CD4-positive, alpha-beta T cell (primary cell): ENCODE results near the gene KHSRP. TPM values are rescaled to one million over a fixed set of nuclear protein-coding genes. Genes with fewer than 3 reads are reported as not detected.
A peak's percentile ranks its signal among the peaks of the same experiment; 100 is the strongest.

ENCODE experiments used
- ATAC-seq: fragments of 200-7000 bp; cut with Tn5 transposase; one replicate; pipeline ENCODE4 v1.10.0; 2022; ENCODE audit warnings: mild to moderate bottlenecking; ENCODE audit not compliant: poor library complexity
- CTCF ChIA-PET: fragments of 350-600 bp; sonication (Branson Sonifier 250); formaldehyde crosslinking; loops from one replicate; lab custom pipeline; 2021; ENCODE audit warnings: antibody characterized with exemption, inconsistent platforms; lab: Charles Lee
- POLR2A ChIA-PET: fragments of 350-600 bp; sonication (Branson Sonifier 250); formaldehyde crosslinking; loops from one replicate; lab custom pipeline; 2021; ENCODE audit warnings: antibody characterized with exemption, inconsistent platforms; lab: Charles Lee
- DNase-seq, 14 experiments: peaks; one replicate each; pipeline ENCODE4 v3.0.0-alpha.2; 2013 to 2020; ENCODE audit warnings: mixed read lengths in 2 of 14
- H3K27ac ChIP-seq, 2 donors: one replicate each; pipeline versions ENCODE4 v1.5.1 to v1.7.0; 2013; ENCODE audit warnings: low read length in 2 of 2, low read depth in 1 of 2, mild to moderate bottlenecking in 1 of 2
- H3K27me3 ChIP-seq, 2 experiments: 1 replicate in 1 of 2; 2 replicates in 1 of 2; pipeline versions ENCODE4 v1.6.1 to v1.7.0; 2013; ENCODE audit warnings: low read length in 2 of 2, control low read depth in 1 of 2, mild to moderate bottlenecking in 1 of 2, moderate library complexity in 1 of 2; ENCODE audit not compliant: insufficient read depth in 2 of 2, control insufficient read depth in 1 of 2
- H3K36me3 ChIP-seq: one replicate; pipeline ENCODE4 v1.6.1; 2013; ENCODE audit warnings: low read length, control low read depth; ENCODE audit not compliant: insufficient read depth
- H3K4me1 ChIP-seq: one replicate; pipeline ENCODE4 v1.6.1; 2013; ENCODE audit warnings: low read length, control low read depth; ENCODE audit not compliant: insufficient read depth
- H3K4me3 ChIP-seq: one replicate; pipeline ENCODE4 v1.5.1; 2013; ENCODE audit warnings: mild to moderate bottlenecking, low read length, moderate library complexity
- H3K9me3 ChIP-seq, 2 experiments: 1 replicate in 1 of 2; 2 replicates in 1 of 2; pipeline versions ENCODE4 v1.6.1 to v1.7.0; 2013; ENCODE audit warnings: low read length in 2 of 2, mild to moderate bottlenecking in 2 of 2, control low read depth in 1 of 2, moderate library complexity in 1 of 2; ENCODE audit not compliant: control insufficient read depth in 1 of 2, insufficient read depth in 1 of 2
- H3K27ac Mint-ChIP-seq: one replicate; pipeline ENCODE4 v1.8.0; 2020; ENCODE audit warnings: mixed read lengths
- H3K27me3 Mint-ChIP-seq: one replicate; pipeline ENCODE4 v1.8.0; 2021; ENCODE audit warnings: mixed read lengths
- H3K36me3 Mint-ChIP-seq: one replicate; pipeline ENCODE4 v1.8.0; 2021; ENCODE audit warnings: low read depth, mixed read lengths
- H3K4me1 Mint-ChIP-seq: one replicate; pipeline ENCODE4 v1.8.0; 2021; ENCODE audit warnings: low read depth, mixed read lengths
- H3K4me3 Mint-ChIP-seq: one replicate; pipeline ENCODE4 v1.8.0; 2020; ENCODE audit warnings: mild to moderate bottlenecking, mixed read lengths
- H3K9me3 Mint-ChIP-seq: one replicate; pipeline ENCODE4 v1.8.0; 2020; ENCODE audit warnings: mixed read lengths
- intact Hi-C, 2 experiments: fragments of 100-400 bp; cut with DNase I in 1 of 2; cut with micrococcal nuclease in 1 of 2; formaldehyde crosslinking; loops; one replicate each; pipeline versions ENCODE4 v1.15.1 to v1.9.0; 2023 to 2025; cut with DNase I, micrococcal nuclease
- total RNA-seq, 174 experiments: library from RNA in 2 of 174; stranded (reverse) in 2 of 174; gene quantifications; one replicate each; pipeline ENCODE4 v1.2.3 and lab custom pipeline; 2021 to 2026
- TF ChIP-seq, protein P1 (sequence below): fragments of 200-600 bp; IDR thresholded peaks from one replicate; pipeline ENCODE4 v1.8.0; 2022; ENCODE audit warnings: antibody characterized with exemption, mild to moderate bottlenecking

KHSRP gene
- total RNA-seq, 2 experiments from 2014 or later = 128 to 143 TPM

DNA sequence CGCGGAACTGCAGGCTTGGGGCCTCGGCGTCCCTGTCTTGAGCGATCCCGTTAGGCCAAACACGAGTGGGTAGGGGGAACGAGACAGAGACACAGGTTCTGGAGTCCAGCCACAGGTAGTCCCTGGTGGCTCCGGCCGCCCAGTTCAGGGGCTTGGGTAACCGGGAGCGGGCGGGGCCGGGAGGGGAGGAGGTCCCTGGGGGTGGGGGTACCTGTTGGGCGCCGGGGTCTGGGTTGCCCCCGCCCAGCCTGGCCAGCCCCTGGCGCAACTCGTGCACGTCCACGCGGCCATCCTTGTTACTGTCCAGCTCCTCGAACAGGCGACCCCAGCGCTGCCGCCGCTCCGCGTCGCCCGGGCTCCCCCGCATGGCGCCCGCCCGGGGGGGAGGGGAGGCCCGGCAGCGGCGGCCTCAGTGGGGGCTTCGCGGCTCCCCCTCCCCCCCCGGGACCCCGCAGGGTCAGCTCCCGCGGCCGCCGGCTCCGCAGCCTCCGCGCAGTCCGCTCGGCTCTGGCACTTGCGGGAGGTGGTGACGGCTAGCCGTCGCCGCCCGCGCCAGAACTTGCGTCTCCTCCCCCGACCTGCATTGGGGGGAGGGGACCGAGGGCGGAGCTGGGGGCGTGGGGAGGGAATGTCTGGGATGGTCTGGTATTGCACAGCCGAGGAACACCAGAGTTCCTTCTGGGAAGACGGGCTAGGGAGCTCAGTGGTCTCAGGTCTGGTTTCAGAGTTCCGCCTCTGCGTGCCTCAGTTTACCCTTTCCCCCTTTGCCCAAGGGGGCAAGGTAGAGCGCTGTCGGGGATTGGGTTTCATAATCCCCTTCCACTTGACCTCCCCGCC lies 34.9 kb upstream of the KHSRP start, which contains the start of gene SLC25A23:
SLC25A23 (minus strand) TSS at position 531 of the 837 bp plus-strand sequence; CDS start at position 367, 164 bp downstream.
- H3K36me3 Mint-ChIP-seq = peaks cover 50% of the 10 kb centered on the region

DNA sequence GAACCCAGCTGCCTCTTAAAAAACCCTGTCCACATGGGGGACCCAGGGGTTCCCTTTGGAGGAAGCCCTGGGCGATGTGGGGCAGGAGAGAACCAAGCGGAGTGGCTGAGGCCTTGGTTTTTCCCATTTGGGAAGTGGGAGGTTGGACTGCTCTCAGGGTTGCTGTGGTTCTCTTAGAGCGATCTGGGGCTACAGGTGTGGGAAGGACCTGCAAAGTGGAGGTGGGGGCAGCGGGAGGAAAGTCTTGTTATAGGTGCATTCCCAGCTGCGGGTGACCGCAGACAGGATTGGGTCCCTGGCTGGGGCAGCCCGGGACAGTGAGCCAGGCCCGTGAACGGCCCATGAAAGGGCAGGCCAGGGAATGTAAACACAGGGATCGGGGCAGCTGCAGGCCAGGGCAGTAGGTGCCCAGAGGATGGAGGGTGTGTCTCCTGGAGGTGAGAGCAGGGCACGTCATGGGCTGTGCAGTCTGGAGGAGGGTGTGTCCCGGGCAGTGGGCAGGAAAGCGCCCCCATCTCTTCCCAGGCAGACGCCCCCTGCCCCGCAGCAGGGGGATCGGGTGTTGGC lies 34.2 kb upstream of the KHSRP start:
- H3K4me3 ChIP-seq = peak overlapping the region; percentile 68
- DNase-seq (no peak), ATAC-seq (no peak)
- peak overlapping the region; percentile 87 for H3K4me3 Mint-ChIP-seq
- peak overlapping the region; percentile 78 for H3K27ac Mint-ChIP-seq
- POLR2A ChIA-PET = interaction anchor here (0.5 to 1.2 kb wide), 3 partner anchors 23 to 110 kb away, joined by 3 to 6 read pairs (median 3); partner anchors contain the start of genes DENND1C and KHSRP
- CTCF ChIA-PET = interaction anchor here (0.5 kb wide), 1 partner anchor 180 kb away, joined by 5 read pairs; no protein-coding TSS in a partner anchor
- TF ChIP-seq, protein P1, sequence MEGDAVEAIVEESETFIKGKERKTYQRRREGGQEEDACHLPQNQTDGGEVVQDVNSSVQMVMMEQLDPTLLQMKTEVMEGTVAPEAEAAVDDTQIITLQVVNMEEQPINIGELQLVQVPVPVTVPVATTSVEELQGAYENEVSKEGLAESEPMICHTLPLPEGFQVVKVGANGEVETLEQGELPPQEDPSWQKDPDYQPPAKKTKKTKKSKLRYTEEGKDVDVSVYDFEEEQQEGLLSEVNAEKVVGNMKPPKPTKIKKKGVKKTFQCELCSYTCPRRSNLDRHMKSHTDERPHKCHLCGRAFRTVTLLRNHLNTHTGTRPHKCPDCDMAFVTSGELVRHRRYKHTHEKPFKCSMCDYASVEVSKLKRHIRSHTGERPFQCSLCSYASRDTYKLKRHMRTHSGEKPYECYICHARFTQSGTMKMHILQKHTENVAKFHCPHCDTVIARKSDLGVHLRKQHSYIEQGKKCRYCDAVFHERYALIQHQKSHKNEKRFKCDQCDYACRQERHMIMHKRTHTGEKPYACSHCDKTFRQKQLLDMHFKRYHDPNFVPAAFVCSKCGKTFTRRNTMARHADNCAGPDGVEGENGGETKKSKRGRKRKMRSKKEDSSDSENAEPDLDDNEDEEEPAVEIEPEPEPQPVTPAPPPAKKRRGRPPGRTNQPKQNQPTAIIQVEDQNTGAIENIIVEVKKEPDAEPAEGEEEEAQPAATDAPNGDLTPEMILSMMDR = no peak
- H3K9me3 ChIP-seq = peaks cover 7 to 19% of the 10 kb centered on the region in 2 experiments
- H3K4me1 Mint-ChIP-seq = peaks cover 24% of the 10 kb centered on the region
- H3K36me3 Mint-ChIP-seq = peaks cover 57% of the 10 kb centered on the region
- H3K27me3 ChIP-seq = no peaks in the 10 kb centered on the region
- peaks cover 7% of the 10 kb centered on the region for H3K9me3 Mint-ChIP-seq
- H3K4me1 ChIP-seq = peaks cover 22% of the 10 kb centered on the region
- H3K27me3 Mint-ChIP-seq = no peaks in the 10 kb centered on the region
- intact Hi-C loops = no loop called here
- peaks cover 7% of the 10 kb centered on the region for H3K36me3 ChIP-seq
- no peak overlapping the region for H3K27ac ChIP-seq

More for the DNA sequence above, 34.9 kb upstream of the KHSRP start, which contains the start of gene SLC25A23:
- DNase-seq (peak; percentile 30 to 78 (median 54)), ATAC-seq (no peak)
- ChIA-PET POLR2A (interaction anchor here (0.5 to 1.2 kb wide), 4 partner anchors 22 to 506 kb away, joined by 3 to 11 read pairs (median 4); partner anchors contain the start of genes DENND1C and KHSRP), CTCF (interaction anchor here (0.5 kb wide), 1 partner anchor 179 kb away, joined by 5 read pairs; no protein-coding TSS in a partner anchor)
- H3K27ac Mint-ChIP-seq = peak within 1 kb of the TSS; percentile 86
- Histone ChIP-seq H3K36me3 (peaks cover under 1% of the 10 kb centered on the region), H3K4me1 (peaks cover 29% of the 10 kb centered on the region), H3K27ac (peak within 1 kb of the TSS; percentile 44 to 89), H3K9me3 (peaks cover under 1 to 12% of the 10 kb centered on the region in 2 experiments), H3K4me3 (peak within 1 kb of the TSS; percentile 68), H3K27me3 (no peaks in the 10 kb centered on the region)
- TF ChIP-seq, protein P1 = no peak
- intact Hi-C loops = loop anchor here (1.0 to 5.0 kb wide), 10 partner anchors 21 to 403 kb away; partner anchors contain the start of genes DENND1C (in 2 of the 2), GPR108 (in 1 of the 2), GTF2F1 (in 1 of the 2) and TRIP10 (in 1 of the 2)
- H3K27me3 Mint-ChIP-seq = no peaks in the 10 kb centered on the region
- peaks cover 24% of the 10 kb centered on the region for H3K4me1 Mint-ChIP-seq
- peaks cover 3% of the 10 kb centered on the region for H3K9me3 Mint-ChIP-seq
- peak within 1 kb of the TSS; percentile 91 for H3K4me3 Mint-ChIP-seq

- Histone ChIP-seq H3K4me3 (no peak overlapping the region), H3K4me1 (peaks cover 20% of the 10 kb centered on the region), H3K27me3 (no peaks in the 10 kb centered on the region), H3K27ac (no peak overlapping the region), H3K9me3 (peaks cover 9 to 22% of the 10 kb centered on the region in 2 experiments), H3K36me3 (peaks cover 11% of the 10 kb centered on the region)
- Mint-ChIP-seq H3K27ac (peak overlapping the region; percentile 78), H3K4me3 (peak overlapping the region; percentile 87), H3K27me3 (no peaks in the 10 kb centered on the region), H3K36me3 (peaks cover 64% of the 10 kb centered on the region), H3K4me1 (peaks cover 24% of the 10 kb centered on the region), H3K9me3 (peaks cover 9% of the 10 kb centered on the region)
- DNase-seq (peak in 1 of 14 experiments; percentile 28), ATAC-seq (no peak)
- CTCF ChIA-PET = no interaction called here
- intact Hi-C loops = no loop called here
- POLR2A ChIA-PET = interaction anchor here (0.8 kb wide), 1 partner anchor 23 kb away, joined by 3 read pairs; the partner anchor contains the start of gene DENND1C
- TF ChIP-seq, protein P1 = no peak
Measured at GRCh38 chr19:6457958-6458694, 33.5 kb upstream of the KHSRP start.
